DMS114 treated with DMSO at 0.1 percent for 48 hours (cell line): ENCODE data around the gene ABCA4.

Source experiments
- DNase-seq: peaks from one replicate; lab custom pipeline; 2025; ENCODE audit not compliant: unreplicated experiment; lab: John Stamatoyannopoulos, UW

Gene ABCA4

GRCh38 chr1:94029130-94029993 is 91.6 kb downstream of the ABCA4 start:
- DNase-seq, result no peak

- DNase-seq, result no peak
Observed at GRCh38 chr1:94027721-94028515, 93.0 kb downstream of the ABCA4 start.

- no peak for DNase-seq
Observed at GRCh38 chr1:94026619-94027380, 94.1 kb downstream of the ABCA4 start.

GRCh38 chr1:94025383-94026340 is 95.3 kb downstream of the ABCA4 start:
- DNase-seq, result peak; percentile 50

GRCh38 chr1:94024104-94024792 is 96.7 kb downstream of the ABCA4 start:
- DNase-seq, result no peak

- DNase-seq, result no peak
Observed at GRCh38 chr1:94022471-94023189, 98.3 kb downstream of the ABCA4 start.

- no peak for DNase-seq
Observed at GRCh38 chr1:94020764-94021579, 100.0 kb downstream of the ABCA4 start.

- DNase-seq, result no peak
Observed at GRCh38 chr1:94019327-94019726, 101.6 kb downstream of the ABCA4 start.

- DNase-seq, result no peak
Observed at GRCh38 chr1:94017155-94017829, 103.7 kb downstream of the ABCA4 start.

- no peak for DNase-seq
Observed at GRCh38 chr1:94015489-94015817, 105.5 kb downstream of the ABCA4 start.

- DNase-seq, result no peak
Observed at GRCh38 chr1:94014635-94015488, 106.1 kb downstream of the ABCA4 start.

- DNase-seq, result no peak
Observed at GRCh38 chr1:94014087-94014486, 106.9 kb downstream of the ABCA4 start.

- no peak for DNase-seq
Observed at GRCh38 chr1:94013367-94013878, 107.5 kb downstream of the ABCA4 start.

GRCh38 chr1:94012708-94013366 is 108.1 kb downstream of the ABCA4 start:
- DNase-seq, result no peak

GRCh38 chr1:94011709-94012595 is 109.0 kb downstream of the ABCA4 start:
- no peak for DNase-seq
